NT2/D1 (cell line): ENCODE measurements around the gene ARL11.

ENCODE experiments used
- SUZ12 ChIP-seq: IDR thresholded peaks from 2 replicates; pipeline ENCODE4 v1.6.1; 2011; ENCODE audit not compliant: insufficient read length, insufficient read depth; ENCODE audit errors: extremely low read depth
- YY1 ChIP-seq: IDR thresholded peaks from 2 replicates; pipeline ENCODE4 v1.6.1; 2011; ENCODE audit not compliant: insufficient read length, insufficient read depth
- ZNF274 ChIP-seq: IDR thresholded peaks from 2 replicates; pipeline ENCODE4 v1.6.1; 2011; ENCODE audit warnings: mild to moderate bottlenecking, low read depth, low read length

GRCh38 chr13:49620170-49620621 lies 8.1 kb upstream of the ARL11 start:
- TF ChIP-seq YY1 (no peak), SUZ12 (no peak), ZNF274 (no peak)
